H1 (cell line): ENCODE measurements around the gene PLB1. TPM values are rescaled to one million over a fixed set of nuclear protein-coding genes. Genes with fewer than 3 reads are reported as not detected.

ENCODE experiments used
- CTCF ChIA-PET: fragments of 300-600 bp; sonication (Branson Sonifier 250); formaldehyde crosslinking; loops from one replicate; lab custom pipeline; 2021; ENCODE audit not compliant: partially characterized antibody; lab: Charles Lee
- POLR2A ChIA-PET: fragments of 300-600 bp; sonication (Branson Sonifier 250); formaldehyde crosslinking; loops from one replicate; lab custom pipeline; 2021; ENCODE audit warnings: inconsistent platforms; ENCODE audit not compliant: partially characterized antibody; lab: Charles Lee
- DNase-seq, 2 experiments: peaks; one replicate each; pipeline versions ENCODE4 v3.0.0 to v3.0.0-alpha.2; 2010 to 2022; ENCODE audit warnings: low spot score in 2 of 2, low read depth in 1 of 2, mixed read lengths in 1 of 2
- FAIRE-seq: peaks from 2 replicates; lab custom pipeline; 2011; peaks lifted over from hg19 to GRCh38; lab: Jason Lieb, UNC
- H2AFZ ChIP-seq: 2 replicates; pipeline ENCODE4 v1.8.1; 2012; ENCODE audit warnings: low read length, inconsistent platforms
- H2AK5ac ChIP-seq: 2 replicates; pipeline ENCODE4 v1.6.1; 2013; ENCODE audit warnings: low read depth, low read length
- H2BK120ac ChIP-seq: replicated peaks from 2 replicates; pipeline ENCODE3; 2013; ENCODE audit warnings: low read depth, low read length, inconsistent platforms
- H2BK12ac ChIP-seq: 2 replicates; pipeline ENCODE4 v1.6.1; 2013; ENCODE audit warnings: low read depth, low read length
- H2BK15ac ChIP-seq: 2 replicates; pipeline ENCODE4 v1.6.1; 2013; ENCODE audit warnings: low read length
- H2BK20ac ChIP-seq: 2 replicates; pipeline ENCODE4 v1.6.1; 2013; ENCODE audit warnings: low read length
- H2BK5ac ChIP-seq: 2 replicates; pipeline ENCODE4 v1.6.1; 2013; ENCODE audit warnings: low read depth, low read length
- H3K14ac ChIP-seq: 2 replicates; pipeline ENCODE4 v1.6.1; 2013; ENCODE audit warnings: inconsistent platforms; ENCODE audit not compliant: insufficient read length
- H3K18ac ChIP-seq: 2 replicates; pipeline ENCODE4 v1.6.1; 2013; ENCODE audit warnings: low read length; ENCODE audit errors: extremely low read depth
- H3K23ac ChIP-seq: 2 replicates; pipeline ENCODE4 v1.6.1; 2013; ENCODE audit warnings: inconsistent platforms; ENCODE audit not compliant: insufficient read length
- H3K23me2 ChIP-seq: 2 replicates; pipeline ENCODE4 v1.6.1; 2013; ENCODE audit warnings: low read depth, low read length
- H3K27ac ChIP-seq: 2 replicates; pipeline ENCODE4 v1.6.1; 2011; ENCODE audit warnings: low read depth, low read length, inconsistent platforms
- H3K27me3 ChIP-seq, 4 experiments: replicated peaks in 1 of 4; 1 replicate in 1 of 4; 2 replicates in 3 of 4; pipeline versions ENCODE4 v1.6.1 to v1.8.1; 2011 to 2013; ENCODE audit warnings: low read length in 3 of 4, mild to moderate bottlenecking in 3 of 4, inconsistent platforms in 2 of 4, mixed read lengths in 2 of 4, moderate library complexity in 1 of 4; ENCODE audit not compliant: control insufficient read depth in 3 of 4, insufficient read depth in 3 of 4; ENCODE audit errors: extremely low read depth in 1 of 4
- H3K36me3 ChIP-seq, 4 experiments: 2 replicates each; pipeline versions ENCODE4 v1.6.1 to v1.8.1; 2011 to 2013; ENCODE audit warnings: mild to moderate bottlenecking in 4 of 4, low read length in 3 of 4, moderate library complexity in 2 of 4, control low read depth in 1 of 4, inconsistent platforms in 1 of 4; ENCODE audit not compliant: insufficient read depth in 4 of 4, control insufficient read depth in 2 of 4
- H3K4ac ChIP-seq: replicated peaks from 2 replicates; pipeline ENCODE3; 2013; ENCODE audit warnings: low read length, low read depth, mixed read lengths, inconsistent platforms; ENCODE audit not compliant: insufficient read length
- H3K4me1 ChIP-seq, 4 experiments: replicated peaks in 1 of 4; 1 replicate in 1 of 4; 2 replicates in 3 of 4; pipeline versions ENCODE4 v1.6.1 to v1.8.1; 2011 to 2013; ENCODE audit warnings: low read length in 3 of 4, inconsistent platforms in 2 of 4, mixed read lengths in 1 of 4; ENCODE audit not compliant: insufficient read depth in 4 of 4, control insufficient read depth in 3 of 4
- H3K4me2 ChIP-seq, 2 experiments: 2 replicates each; pipeline versions ENCODE4 v1.6.1 to v1.8.1; 2011 to 2013; ENCODE audit warnings: low read depth in 2 of 2, low read length in 2 of 2, control low read depth in 1 of 2, inconsistent platforms in 1 of 2, mild to moderate bottlenecking in 1 of 2; ENCODE audit not compliant: insufficient read depth in 1 of 2
- H3K4me3 ChIP-seq, 4 experiments: fragments of 200-600, 300-600 bp in 1 of 4; sonication (generic), shearing (Covaris generic), sonication (Bioruptor Twin) in 1 of 4; 2 replicates each; pipeline versions ENCODE4 v1.5.1 to v1.8.1; 2011 to 2016; ENCODE audit warnings: low read length in 4 of 4, low read depth in 3 of 4, control low read depth in 2 of 4, inconsistent platforms in 2 of 4, mild to moderate bottlenecking in 2 of 4, mixed read lengths in 1 of 4, moderate library complexity in 1 of 4; ENCODE audit not compliant: insufficient read depth in 2 of 4; ENCODE audit errors: extremely low read depth in 1 of 4
- H3K56ac ChIP-seq: replicated peaks from 2 replicates; pipeline ENCODE3; 2013; ENCODE audit warnings: low read depth, mild to moderate bottlenecking, mixed read lengths, low read length, inconsistent platforms; ENCODE audit not compliant: insufficient read length
- H3K79me1 ChIP-seq: 2 replicates; pipeline ENCODE4 v1.6.1; 2013; ENCODE audit warnings: low read depth, low read length, control low read depth
- H3K79me2 ChIP-seq, 2 experiments: 2 replicates each; pipeline versions ENCODE4 v1.6.1 to v1.8.1; 2012 to 2013; ENCODE audit warnings: low read length in 2 of 2, mild to moderate bottlenecking in 2 of 2, inconsistent platforms in 1 of 2; ENCODE audit not compliant: insufficient read depth in 2 of 2, control insufficient read depth in 1 of 2
- H3K9ac ChIP-seq, 4 experiments: replicated peaks in 1 of 4; 1 replicate in 1 of 4; 2 replicates in 3 of 4; pipeline versions ENCODE4 v1.6.1 to v1.8.1; 2011 to 2013; ENCODE audit warnings: low read depth in 3 of 4, low read length in 3 of 4, control low read depth in 2 of 4, mild to moderate bottlenecking in 2 of 4, moderate library complexity in 2 of 4, inconsistent platforms in 1 of 4; ENCODE audit errors: extremely low read depth in 1 of 4
- H3K9me3 ChIP-seq, 2 experiments: 2 replicates each; pipeline versions ENCODE4 v1.6.1 to v1.8.1; 2012 to 2013; ENCODE audit warnings: mild to moderate bottlenecking in 2 of 2, moderate library complexity in 2 of 2, control low read depth in 1 of 2, inconsistent platforms in 1 of 2, low read depth in 1 of 2, low read length in 1 of 2, mixed read lengths in 1 of 2; ENCODE audit not compliant: insufficient read depth in 2 of 2
- H4K20me1 ChIP-seq, 2 experiments: replicated peaks in 1 of 2; 2 replicates each; pipeline versions ENCODE3 to v1.8.1; 2011 to 2013; ENCODE audit warnings: inconsistent platforms in 2 of 2, low read length in 2 of 2, mild to moderate bottlenecking in 1 of 2; ENCODE audit not compliant: insufficient read depth in 2 of 2, control insufficient read depth in 1 of 2
- H4K5ac ChIP-seq: 2 replicates; pipeline ENCODE4 v1.6.1; 2013; ENCODE audit warnings: low read length, low read depth, mixed read lengths, inconsistent platforms; ENCODE audit not compliant: insufficient read length
- H4K8ac ChIP-seq: 2 replicates; pipeline ENCODE4 v1.8.0; 2013; ENCODE audit warnings: mild to moderate bottlenecking, moderate library complexity, low read length, inconsistent platforms; ENCODE audit not compliant: insufficient read depth; ENCODE audit errors: extremely low read depth
- H4K91ac ChIP-seq: replicated peaks from 2 replicates; pipeline ENCODE3; 2013; ENCODE audit warnings: low read length, mixed read lengths, inconsistent platforms; ENCODE audit not compliant: insufficient read length
- ATF2 ChIP-seq: IDR thresholded peaks from 2 replicates; pipeline ENCODE4 v1.6.1; 2012; ENCODE audit warnings: low read length, inconsistent platforms
- WGBS, 2 experiments: shearing (Covaris generic) in 1 of 2; methylation state at CpG; one replicate each; pipeline versions ENCODE4 v1.1.6 to v1.1.7; 2013 to 2015; ENCODE audit warnings: low lambda C conversion rate in 2 of 2, mixed read lengths in 2 of 2, inconsistent platforms in 1 of 2, low coverage in 1 of 2, missing lambda C conversion rate in 1 of 2; ENCODE audit not compliant: insufficient replicate concordance in 2 of 2, insufficient coverage in 1 of 2, insufficient read length in 1 of 2; ENCODE audit errors: extremely low coverage in 1 of 2, missing lambda C conversion rate in 1 of 2; 5-methylcytosine and 5-hydroxymethylcytosine counted together
- polyA plus RNA-seq, 7 experiments: library from polyadenylated mRNA; depleted of rRNA in 3 of 7; stranded (reverse) in 5 of 7; unstranded in 2 of 7; fragments of >200 nt in 5 of 7; fragments of 200-250 nt in 2 of 7; gene quantifications; 1 replicate in 5 of 7; 2 replicates in 1 of 7; 4 replicates in 1 of 7; pipeline versions ENCODE4 v1.2.1 to v1.2.3, GENCODE V29; 2011 to 2013; ENCODE audit warnings: missing spikeins in 2 of 7, mixed read lengths in 2 of 7
- total RNA-seq: library from RNA; stranded (reverse); fragmentation: NEBNext Ultra II Directional; extraction: Animal tissue kit (Norgen Biotek cat#: 25700); gene quantifications from 2 replicates; pipeline ENCODE4 v1.2.1, GENCODE V29; 2021

PLB1 gene
- total and polyA plus RNA-seq, 2 of the 8 experiments (the other 6 are each of a cell fraction or from before 2014, with no cell fraction given), result 0.20 to 0.36 TPM

DNA sequence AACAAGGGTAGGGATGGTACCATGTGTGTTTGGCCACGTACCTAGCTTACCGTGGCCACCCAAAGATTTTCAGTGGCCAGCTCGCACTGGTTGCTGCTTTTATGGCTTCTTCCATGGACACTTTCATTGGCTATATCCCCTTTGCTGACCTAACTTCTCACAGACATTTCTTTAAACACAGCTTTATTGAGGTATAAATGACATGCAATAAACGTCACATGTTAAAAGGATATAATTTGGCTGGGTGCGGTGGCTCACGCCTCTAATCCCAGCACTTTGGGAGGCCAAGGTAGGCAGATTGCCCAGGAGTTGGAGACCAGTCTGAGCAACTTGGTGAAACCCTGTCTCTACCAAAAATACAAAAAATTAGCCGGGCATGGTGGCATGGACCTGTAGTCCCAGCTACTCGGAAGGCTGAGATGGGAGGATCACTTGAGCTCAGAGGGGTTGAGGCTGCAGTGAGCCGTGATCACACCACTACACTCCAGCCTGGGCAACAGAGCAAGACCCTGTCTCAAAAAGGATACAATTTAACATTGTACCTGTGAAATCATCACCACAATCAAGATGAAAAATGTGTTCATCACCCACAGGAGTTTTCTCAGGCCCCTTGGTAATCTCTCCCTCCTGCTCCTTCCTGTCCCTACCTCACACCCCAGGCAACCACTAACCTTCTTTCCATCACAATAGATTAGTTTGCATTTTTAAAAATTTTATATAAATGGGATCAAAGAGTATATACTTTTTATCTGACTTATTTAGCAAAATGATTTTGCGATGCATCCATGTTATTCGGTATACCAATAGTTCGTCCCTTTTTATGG is 127.9 kb downstream of the PLB1 start:
- 91% methylated on average over 12 of the region's 12 CpGs; no CpG with 5 or more reads in 1 of the 2 experiments for WGBS, 2 experiments
- no peaks in the 10 kb centered on the region for H4K20me1 ChIP-seq
- H3K23ac ChIP-seq, result no peak overlapping the region
- no peaks in the 10 kb centered on the region for H3K79me2 ChIP-seq
- H2BK120ac ChIP-seq, result no peak overlapping the region
- no peak overlapping the region for H3K4ac ChIP-seq
- no peaks in the 10 kb centered on the region for H3K9me3 ChIP-seq
- no peak overlapping the region for H4K5ac ChIP-seq
- no peak overlapping the region for H4K91ac ChIP-seq
- no peak overlapping the region for H4K8ac ChIP-seq
- H3K36me3 ChIP-seq, result no peaks in the 10 kb centered on the region
- no peak overlapping the region for H3K14ac ChIP-seq
- no peak overlapping the region; the same call in 1 of the 2 replicates for H2BK20ac ChIP-seq
- no peak for DNase-seq
- H3K56ac ChIP-seq, result no peak overlapping the region
- no peak for FAIRE-seq
- H3K27me3 ChIP-seq, result no peaks in the 10 kb centered on the region
- H3K23me2 ChIP-seq, result no peaks in the 10 kb centered on the region; the same call in 1 of the 2 replicates
- TF ChIP-seq ATF2, result no peak
- H3K79me1 ChIP-seq, result no peaks in the 10 kb centered on the region
- H2BK12ac ChIP-seq, result no peak overlapping the region
- no peak overlapping the region for H3K27ac ChIP-seq
- H2BK5ac ChIP-seq, result no peak overlapping the region
- no peak overlapping the region for H3K4me3 ChIP-seq
- no peak overlapping the region for H2AK5ac ChIP-seq
- no peak overlapping the region for H2AFZ ChIP-seq
- H3K9ac ChIP-seq, result no peak overlapping the region
- no peak overlapping the region for H2BK15ac ChIP-seq
- no peak overlapping the region for H3K18ac ChIP-seq
- H3K4me2 ChIP-seq, result no peak overlapping the region
- peaks cover 2 to 10% (median 7%) of the 10 kb centered on the region in 4 experiments; a peak in 6 of 7 replicates for H3K4me1 ChIP-seq
- CTCF ChIA-PET, result interaction anchor here (0.6 to 3.7 kb wide), 5 partner anchors 15 to 106 kb away, joined by 3 to 13 read pairs (median 4); no protein-coding TSS in a partner anchor
- POLR2A ChIA-PET, result interaction anchor here (0.8 to 1.2 kb wide), 2 partner anchors 11 to 128 kb away, joined by 3 to 5 read pairs; partner anchors contain the start of gene PPP1CB
